Measurements from ENCODE around the gene THPO. TPM values are rescaled to one million over a fixed set of nuclear protein-coding genes. Genes with fewer than 3 reads are reported as not detected.

The THPO gene
- total and polyA plus RNA-seq, 10 of the 15 experiments (the other 5 are each of a cell fraction or from before 2014, with no cell fraction given) = not detected

DNA sequence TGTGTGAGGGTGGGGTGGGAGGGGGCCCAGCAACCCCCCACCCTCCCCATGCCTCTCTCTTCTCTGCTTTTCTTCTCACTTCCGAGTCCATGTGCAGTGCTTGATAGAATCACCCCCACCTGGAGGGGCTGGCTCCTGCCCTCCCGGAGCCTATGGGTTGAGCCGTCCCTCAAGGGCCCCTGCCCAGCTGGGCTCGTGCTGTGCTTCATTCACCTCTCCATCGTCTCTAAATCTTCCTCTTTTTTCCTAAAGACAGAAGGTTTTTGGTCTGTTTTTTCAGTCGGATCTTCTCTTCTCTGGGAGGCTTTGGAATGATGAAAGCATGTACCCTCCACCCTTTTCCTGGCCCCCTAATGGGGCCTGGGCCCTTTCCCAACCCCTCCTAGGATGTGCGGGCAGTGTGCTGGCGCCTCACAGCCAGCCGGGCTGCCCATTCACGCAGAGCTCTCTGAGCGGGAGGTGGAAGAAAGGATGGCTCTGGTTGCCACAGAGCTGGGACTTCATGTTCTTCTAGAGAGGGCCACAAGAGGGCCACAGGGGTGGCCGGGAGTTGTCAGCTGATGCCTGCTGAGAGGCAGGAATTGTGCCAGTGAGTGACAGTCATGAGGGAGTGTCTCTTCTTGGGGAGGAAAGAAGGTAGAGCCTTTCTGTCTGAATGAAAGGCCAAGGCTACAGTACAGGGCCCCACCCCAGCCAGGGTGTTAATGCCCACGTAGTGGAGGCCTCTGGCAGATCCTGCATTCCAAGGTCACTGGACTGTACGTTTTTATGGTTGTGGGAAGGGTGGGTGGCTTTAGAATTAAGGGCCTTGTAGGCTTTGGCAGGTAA lies 32.5 kb downstream of the THPO start (continued):
- TF ChIP-seq, protein P1, sequence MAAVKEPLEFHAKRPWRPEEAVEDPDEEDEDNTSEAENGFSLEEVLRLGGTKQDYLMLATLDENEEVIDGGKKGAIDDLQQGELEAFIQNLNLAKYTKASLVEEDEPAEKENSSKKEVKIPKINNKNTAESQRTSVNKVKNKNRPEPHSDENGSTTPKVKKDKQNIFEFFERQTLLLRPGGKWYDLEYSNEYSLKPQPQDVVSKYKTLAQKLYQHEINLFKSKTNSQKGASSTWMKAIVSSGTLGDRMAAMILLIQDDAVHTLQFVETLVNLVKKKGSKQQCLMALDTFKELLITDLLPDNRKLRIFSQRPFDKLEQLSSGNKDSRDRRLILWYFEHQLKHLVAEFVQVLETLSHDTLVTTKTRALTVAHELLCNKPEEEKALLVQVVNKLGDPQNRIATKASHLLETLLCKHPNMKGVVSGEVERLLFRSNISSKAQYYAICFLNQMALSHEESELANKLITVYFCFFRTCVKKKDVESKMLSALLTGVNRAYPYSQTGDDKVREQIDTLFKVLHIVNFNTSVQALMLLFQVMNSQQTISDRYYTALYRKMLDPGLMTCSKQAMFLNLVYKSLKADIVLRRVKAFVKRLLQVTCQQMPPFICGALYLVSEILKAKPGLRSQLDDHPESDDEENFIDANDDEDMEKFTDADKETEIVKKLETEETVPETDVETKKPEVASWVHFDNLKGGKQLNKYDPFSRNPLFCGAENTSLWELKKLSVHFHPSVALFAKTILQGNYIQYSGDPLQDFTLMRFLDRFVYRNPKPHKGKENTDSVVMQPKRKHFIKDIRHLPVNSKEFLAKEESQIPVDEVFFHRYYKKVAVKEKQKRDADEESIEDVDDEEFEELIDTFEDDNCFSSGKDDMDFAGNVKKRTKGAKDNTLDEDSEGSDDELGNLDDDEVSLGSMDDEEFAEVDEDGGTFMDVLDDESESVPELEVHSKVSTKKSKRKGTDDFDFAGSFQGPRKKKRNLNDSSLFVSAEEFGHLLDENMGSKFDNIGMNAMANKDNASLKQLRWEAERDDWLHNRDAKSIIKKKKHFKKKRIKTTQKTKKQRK (IDR thresholded peaks at IDR 0.05; ENCODE audit: low read depth, low read length) = no peak
- no peak for TF ChIP-seq KDM1A (IDR thresholded peaks at IDR 0.05; ENCODE audit: borderline replicate concordance)
- no peak for TF ChIP-seq NR2F1 (conservative IDR thresholded peaks at IDR 0.05)
- TF ChIP-seq, protein P2, sequence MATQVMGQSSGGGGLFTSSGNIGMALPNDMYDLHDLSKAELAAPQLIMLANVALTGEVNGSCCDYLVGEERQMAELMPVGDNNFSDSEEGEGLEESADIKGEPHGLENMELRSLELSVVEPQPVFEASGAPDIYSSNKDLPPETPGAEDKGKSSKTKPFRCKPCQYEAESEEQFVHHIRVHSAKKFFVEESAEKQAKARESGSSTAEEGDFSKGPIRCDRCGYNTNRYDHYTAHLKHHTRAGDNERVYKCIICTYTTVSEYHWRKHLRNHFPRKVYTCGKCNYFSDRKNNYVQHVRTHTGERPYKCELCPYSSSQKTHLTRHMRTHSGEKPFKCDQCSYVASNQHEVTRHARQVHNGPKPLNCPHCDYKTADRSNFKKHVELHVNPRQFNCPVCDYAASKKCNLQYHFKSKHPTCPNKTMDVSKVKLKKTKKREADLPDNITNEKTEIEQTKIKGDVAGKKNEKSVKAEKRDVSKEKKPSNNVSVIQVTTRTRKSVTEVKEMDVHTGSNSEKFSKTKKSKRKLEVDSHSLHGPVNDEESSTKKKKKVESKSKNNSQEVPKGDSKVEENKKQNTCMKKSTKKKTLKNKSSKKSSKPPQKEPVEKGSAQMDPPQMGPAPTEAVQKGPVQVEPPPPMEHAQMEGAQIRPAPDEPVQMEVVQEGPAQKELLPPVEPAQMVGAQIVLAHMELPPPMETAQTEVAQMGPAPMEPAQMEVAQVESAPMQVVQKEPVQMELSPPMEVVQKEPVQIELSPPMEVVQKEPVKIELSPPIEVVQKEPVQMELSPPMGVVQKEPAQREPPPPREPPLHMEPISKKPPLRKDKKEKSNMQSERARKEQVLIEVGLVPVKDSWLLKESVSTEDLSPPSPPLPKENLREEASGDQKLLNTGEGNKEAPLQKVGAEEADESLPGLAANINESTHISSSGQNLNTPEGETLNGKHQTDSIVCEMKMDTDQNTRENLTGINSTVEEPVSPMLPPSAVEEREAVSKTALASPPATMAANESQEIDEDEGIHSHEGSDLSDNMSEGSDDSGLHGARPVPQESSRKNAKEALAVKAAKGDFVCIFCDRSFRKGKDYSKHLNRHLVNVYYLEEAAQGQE (IDR thresholded peaks at IDR 0.05; ENCODE audit: low read depth, low read length) = no peak
- TF ChIP-seq, protein P3, sequence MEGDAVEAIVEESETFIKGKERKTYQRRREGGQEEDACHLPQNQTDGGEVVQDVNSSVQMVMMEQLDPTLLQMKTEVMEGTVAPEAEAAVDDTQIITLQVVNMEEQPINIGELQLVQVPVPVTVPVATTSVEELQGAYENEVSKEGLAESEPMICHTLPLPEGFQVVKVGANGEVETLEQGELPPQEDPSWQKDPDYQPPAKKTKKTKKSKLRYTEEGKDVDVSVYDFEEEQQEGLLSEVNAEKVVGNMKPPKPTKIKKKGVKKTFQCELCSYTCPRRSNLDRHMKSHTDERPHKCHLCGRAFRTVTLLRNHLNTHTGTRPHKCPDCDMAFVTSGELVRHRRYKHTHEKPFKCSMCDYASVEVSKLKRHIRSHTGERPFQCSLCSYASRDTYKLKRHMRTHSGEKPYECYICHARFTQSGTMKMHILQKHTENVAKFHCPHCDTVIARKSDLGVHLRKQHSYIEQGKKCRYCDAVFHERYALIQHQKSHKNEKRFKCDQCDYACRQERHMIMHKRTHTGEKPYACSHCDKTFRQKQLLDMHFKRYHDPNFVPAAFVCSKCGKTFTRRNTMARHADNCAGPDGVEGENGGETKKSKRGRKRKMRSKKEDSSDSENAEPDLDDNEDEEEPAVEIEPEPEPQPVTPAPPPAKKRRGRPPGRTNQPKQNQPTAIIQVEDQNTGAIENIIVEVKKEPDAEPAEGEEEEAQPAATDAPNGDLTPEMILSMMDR (IDR thresholded peaks at IDR 0.05 in 2 of 3, conservative IDR thresholded peaks at IDR 0.05 in 1 of 3; ENCODE audit: control insufficient read depth in 2 of 3, extremely low read depth in 1 of 3, insufficient read depth in 1 of 3, low read depth in 3 of 3, low read length in 3 of 3) = peak; percentile 30 to 47 (median 33); a peak in 4 of 6 replicates
